WTC11 (cell line): ENCODE data around the gene TENT4B. TPM values are rescaled to one million over a fixed set of nuclear protein-coding genes. Genes with fewer than 3 reads are reported as not detected.

ENCODE experiments used
- ATAC-seq: fragments of 200-7000 bp; cut with Tn5 transposase; 2 replicates; pipeline ENCODE4 v1.10.0; 2021; ENCODE audit warnings: mild to moderate bottlenecking, moderate library complexity
- CTCF ChIA-PET: fragments of 300-600 bp; sonication (Branson Sonifier 250); formaldehyde crosslinking; loops from one replicate; lab custom pipeline; 2021; ENCODE audit warnings: antibody characterized with exemption; lab: Charles Lee
- POLR2A ChIA-PET: fragments of 350-600 bp; sonication (Branson Sonifier 250); formaldehyde crosslinking; loops from one replicate; lab custom pipeline; 2021; ENCODE audit warnings: antibody characterized with exemption; lab: Charles Lee
- DNase-seq: peaks from one replicate; pipeline ENCODE4 v3.0.0; 2021; ENCODE audit warnings: low spot score
- H3K27ac Mint-ChIP-seq: 2 replicates; pipeline ENCODE4 v1.8.0; 2021; ENCODE audit warnings: mixed read lengths
- H3K27me3 Mint-ChIP-seq: 2 replicates; pipeline ENCODE4 v1.8.0; 2021; ENCODE audit warnings: low read depth, mild to moderate bottlenecking, moderate library complexity, mixed read lengths
- H3K36me3 Mint-ChIP-seq: 2 replicates; pipeline ENCODE4 v1.8.0; 2021; ENCODE audit warnings: mixed read lengths
- H3K4me1 Mint-ChIP-seq: 2 replicates; pipeline ENCODE4 v1.8.0; 2022; ENCODE audit warnings: mixed read lengths
- H3K4me3 Mint-ChIP-seq: 2 replicates; pipeline ENCODE4 v1.8.0; 2021; ENCODE audit warnings: mild to moderate bottlenecking, moderate library complexity, mixed read lengths
- H3K9me3 Mint-ChIP-seq: 2 replicates; pipeline ENCODE4 v1.8.0; 2021; ENCODE audit warnings: mixed read lengths
- AFF4 ChIP-seq: sonication (generic); formaldehyde crosslinking; IDR thresholded peaks from 2 replicates; pipeline ENCODE4 v1.8.1; 2023; ENCODE audit warnings: mild to moderate bottlenecking, missing genetic modification reagents, borderline replicate concordance
- E2F5 ChIP-seq: sonication (generic); formaldehyde crosslinking; IDR thresholded peaks from 2 replicates; pipeline ENCODE4 v1.8.1; 2022; ENCODE audit warnings: mild to moderate bottlenecking, moderate library complexity, missing genetic modification reagents
- ERG ChIP-seq: fragments of 250-450 bp; sonication (Bioruptor Pico); IDR thresholded peaks from 2 replicates; pipeline ENCODE4 v1.8.0; 2021; ENCODE audit warnings: mild to moderate bottlenecking
- ESRRA ChIP-seq: sonication (generic); formaldehyde crosslinking; IDR thresholded peaks from 2 replicates; pipeline ENCODE4 v1.8.1; 2022; ENCODE audit warnings: mild to moderate bottlenecking, missing genetic modification reagents, borderline replicate concordance
- ETV6 ChIP-seq: sonication (generic); formaldehyde crosslinking; IDR thresholded peaks from 2 replicates; pipeline ENCODE4 v1.8.1; 2022; ENCODE audit warnings: mild to moderate bottlenecking, missing genetic modification reagents
- IRF2 ChIP-seq: sonication (generic); formaldehyde crosslinking; IDR thresholded peaks from 2 replicates; pipeline ENCODE4 v1.8.0; 2022; ENCODE audit warnings: low read depth, missing genetic modification reagents, borderline replicate concordance
- NR1H2 ChIP-seq: sonication (generic); formaldehyde crosslinking; IDR thresholded peaks from 2 replicates; pipeline ENCODE4 v1.9.0; 2021; ENCODE audit warnings: mild to moderate bottlenecking, moderate library complexity, missing genetic modification reagents
- PRDM15 ChIP-seq: sonication (generic); formaldehyde crosslinking; IDR thresholded peaks from 2 replicates; pipeline ENCODE4 v1.8.0; 2022; ENCODE audit warnings: missing genetic modification reagents
- PREB ChIP-seq: sonication (generic); formaldehyde crosslinking; IDR thresholded peaks from 2 replicates; pipeline ENCODE4 v1.8.1; 2022; ENCODE audit warnings: mild to moderate bottlenecking, missing genetic modification reagents, moderate library complexity, borderline replicate concordance
- TEAD1 ChIP-seq: sonication (generic); formaldehyde crosslinking; IDR thresholded peaks from 2 replicates; pipeline ENCODE4 v1.8.0; 2022; ENCODE audit warnings: mild to moderate bottlenecking, missing genetic modification reagents
- TP53 ChIP-seq: sonication (generic); formaldehyde crosslinking; IDR thresholded peaks from 2 replicates; pipeline ENCODE4 v1.8.1; 2023; ENCODE audit warnings: mild to moderate bottlenecking, missing genetic modification reagents
- ZNF317 ChIP-seq: sonication (generic); formaldehyde crosslinking; IDR thresholded peaks from 2 replicates; pipeline ENCODE4 v1.8.1; 2023; ENCODE audit warnings: low read depth, mild to moderate bottlenecking, moderate library complexity, missing genetic modification reagents, borderline replicate concordance
- total RNA-seq: library from RNA; stranded (reverse); gene quantifications from 3 replicates; pipeline ENCODE4 v1.2.3, GENCODE V29; 2021

Gene TENT4B
- total RNA-seq, 1 experiment from 2014 or later = 14.3 TPM

GRCh38 chr16:50209546-50210265, 56.6 kb downstream of the TENT4B start:
- Mint-ChIP-seq H3K27me3 (no peaks in the 10 kb centered on the region), H3K27ac (peak overlapping the region; percentile 93), H3K4me1 (peaks cover 18% of the 10 kb centered on the region), H3K9me3 (no peaks in the 10 kb centered on the region), H3K36me3 (peaks cover 8% of the 10 kb centered on the region), H3K4me3 (no peak overlapping the region)
- ChIA-PET POLR2A (interaction anchor here (0.6 to 1.1 kb wide), 2 partner anchors 19 to 45 kb away, joined by 3 read pairs; no protein-coding TSS in a partner anchor), CTCF (interaction anchor here (0.6 to 5.4 kb wide), 66 partner anchors 8 to 802 kb away, joined by 3 to 102 read pairs (median 6); partner anchors contain the start of genes BRD7, CNEP1R1 and HEATR3)
- DNase-seq (peak; percentile 16), ATAC-seq (peak; percentile 59)
- TF ChIP-seq ETV6 (CRISPR knock-in tag) (no peak), PREB (CRISPR knock-in tag) (no peak), PRDM15 (no peak), TEAD1 (CRISPR knock-in tag) (no peak), AFF4 (CRISPR knock-in tag) (no peak), ESRRA (CRISPR knock-in tag) (no peak), ZNF317 (no peak), E2F5 (CRISPR knock-in tag) (no peak), IRF2 (CRISPR knock-in tag) (no peak), ERG (CRISPR knock-in tag) (no peak), TP53 (CRISPR knock-in tag) (no peak), NR1H2 (CRISPR knock-in tag) (no peak)
